Stomach (tissue), 4 donors: ENCODE measurements around the gene CFAP77.

ENCODE experiments used
- EP300 ChIP-seq: sonication (generic); formaldehyde crosslinking; IDR thresholded peaks from one replicate; pipeline ENCODE4 v1.6.1; 2017; ENCODE audit warnings: antibody characterized with exemption
- POLR2A ChIP-seq, 4 donors: fragments of 450-650 bp; IDR thresholded peaks; one replicate each; pipeline ENCODE4 v1.6.1; 2016; ENCODE audit warnings: antibody characterized with exemption in 4 of 4, control low read depth in 2 of 4, mild to moderate bottlenecking in 1 of 4, moderate library complexity in 1 of 4
- TF ChIP-seq, protein P1 (sequence below), 7 experiments: fragments of 450-650 bp in 4 of 7; fragments of 200-600 bp in 3 of 7; sonication (generic) in 3 of 7; IDR thresholded peaks; one replicate each; pipeline ENCODE4 v1.5.1; 2016 to 2019; ENCODE audit warnings: antibody characterized with exemption in 7 of 7, control low read depth in 2 of 7, mild to moderate bottlenecking in 1 of 7

DNA sequence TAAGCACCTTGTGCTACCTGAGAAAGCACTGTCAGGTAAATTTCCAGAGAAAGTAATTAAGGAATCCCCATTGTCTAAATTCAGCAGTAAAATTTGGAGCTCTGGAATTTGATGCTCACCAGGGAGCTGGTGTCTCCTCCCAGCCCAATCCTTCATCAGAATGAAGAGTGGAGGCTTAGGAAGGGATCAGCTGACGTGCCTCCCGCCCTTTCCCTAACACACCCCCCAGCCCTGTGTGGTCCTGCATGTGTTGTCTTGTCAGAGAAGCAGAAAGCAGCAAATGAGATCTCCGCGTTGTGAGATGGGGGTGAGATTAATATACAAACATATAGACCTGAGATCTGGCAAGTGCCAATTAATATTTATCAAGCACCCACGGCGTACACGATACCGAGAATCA lies 145.5 kb downstream of the CFAP77 start:
- no peak for TF ChIP-seq POLR2A (IDR thresholded peaks at IDR 0.05)
- TF ChIP-seq, protein P1, sequence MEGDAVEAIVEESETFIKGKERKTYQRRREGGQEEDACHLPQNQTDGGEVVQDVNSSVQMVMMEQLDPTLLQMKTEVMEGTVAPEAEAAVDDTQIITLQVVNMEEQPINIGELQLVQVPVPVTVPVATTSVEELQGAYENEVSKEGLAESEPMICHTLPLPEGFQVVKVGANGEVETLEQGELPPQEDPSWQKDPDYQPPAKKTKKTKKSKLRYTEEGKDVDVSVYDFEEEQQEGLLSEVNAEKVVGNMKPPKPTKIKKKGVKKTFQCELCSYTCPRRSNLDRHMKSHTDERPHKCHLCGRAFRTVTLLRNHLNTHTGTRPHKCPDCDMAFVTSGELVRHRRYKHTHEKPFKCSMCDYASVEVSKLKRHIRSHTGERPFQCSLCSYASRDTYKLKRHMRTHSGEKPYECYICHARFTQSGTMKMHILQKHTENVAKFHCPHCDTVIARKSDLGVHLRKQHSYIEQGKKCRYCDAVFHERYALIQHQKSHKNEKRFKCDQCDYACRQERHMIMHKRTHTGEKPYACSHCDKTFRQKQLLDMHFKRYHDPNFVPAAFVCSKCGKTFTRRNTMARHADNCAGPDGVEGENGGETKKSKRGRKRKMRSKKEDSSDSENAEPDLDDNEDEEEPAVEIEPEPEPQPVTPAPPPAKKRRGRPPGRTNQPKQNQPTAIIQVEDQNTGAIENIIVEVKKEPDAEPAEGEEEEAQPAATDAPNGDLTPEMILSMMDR (IDR thresholded peaks at IDR 0.05) = no peak
- TF ChIP-seq EP300 = no peak
